GM23338 (cell line): Measurements from ENCODE around the gene TMEM41B.

Experiments
- CREB1 ChIP-seq: fragments of 250-450 bp; sonication (Bioruptor Pico); IDR thresholded peaks from 2 replicates; pipeline ENCODE4 v1.5.0; 2020; ENCODE audit warnings: low read depth, mild to moderate bottlenecking, moderate library complexity
- CTCF ChIP-seq, 2 experiments: fragments of 200-600 bp in 1 of 2; sonication (generic) in 1 of 2; conservative IDR thresholded peaks; 2 replicates each; pipeline versions ENCODE4 v1.5.1 to v1.6.1; 2016 to 2017; ENCODE audit warnings: antibody characterized with exemption in 2 of 2, low read depth in 2 of 2, mild to moderate bottlenecking in 2 of 2, moderate library complexity in 1 of 2
- ETS1 ChIP-seq: IDR thresholded peaks from 2 replicates; pipeline ENCODE4 v1.6.1; 2016; ENCODE audit warnings: antibody characterized with exemption
- EZH2 ChIP-seq: fragments of 200-600 bp; sonication (generic); IDR thresholded peaks from one replicate; pipeline ENCODE4 v1.8.0; 2017; ENCODE audit warnings: antibody characterized with exemption, mild to moderate bottlenecking, low read depth; ENCODE audit not compliant: unreplicated experiment
- EZH2phosphoT487 ChIP-seq: fragments of 200-600 bp; sonication (generic); IDR thresholded peaks from one replicate; pipeline ENCODE4 v1.8.1; 2018; ENCODE audit warnings: antibody characterized with exemption; ENCODE audit not compliant: unreplicated experiment
- JUNB ChIP-seq: IDR thresholded peaks from one replicate; pipeline ENCODE4 v1.6.1; 2016; ENCODE audit warnings: antibody characterized with exemption; ENCODE audit not compliant: unreplicated experiment
- POLR2AphosphoS5 ChIP-seq: IDR thresholded peaks from 2 replicates; pipeline ENCODE4 v1.6.1; 2016; ENCODE audit warnings: antibody characterized with exemption, low read depth
- REST ChIP-seq: IDR thresholded peaks from one replicate; pipeline ENCODE4 v1.6.1; 2018; ENCODE audit warnings: antibody characterized with exemption; ENCODE audit not compliant: unreplicated experiment
- ZNF331 ChIP-seq: fragments of 250-450 bp; sonication (Bioruptor Pico); IDR thresholded peaks from 2 replicates; pipeline ENCODE4 v1.5.0; 2020; ENCODE audit warnings: low read depth, mild to moderate bottlenecking, moderate library complexity

- TF ChIP-seq CTCF (conservative IDR thresholded peaks at IDR 0.05; ENCODE audit: low read depth in 2 of 2) (no peak), POLR2AphosphoS5 (no peak), REST (no peak), CREB1 (CRISPR knock-in tag) (no peak), EZH2 (no peak), ZNF331 (CRISPR knock-in tag) (no peak), ETS1 (no peak), JUNB (no peak), EZH2phosphoT487 (no peak)
Measured at GRCh38 chr11:9320047-9320446, 5.7 kb upstream of the TMEM41B start.
